IMR-90 (cell line): Measurements from ENCODE around the gene AKT3. TPM values are rescaled to one million over a fixed set of nuclear protein-coding genes. Genes with fewer than 3 reads are reported as not detected.
A peak's percentile ranks its signal among the peaks of the same experiment; 100 is the strongest.

Experiments
- ATAC-seq: fragments of 200-7000 bp; cut with Tn5 transposase; 2 replicates; pipeline ENCODE4 v1.9.1; 2020; ENCODE audit warnings: low read depth, mild to moderate bottlenecking, moderate library complexity
- BruUV-seq: library from RNA; stranded (reverse); fragments of 400-500 nt; replicated peaks from 2 replicates; lab custom pipeline; 2021; lab: Mats Ljungman, UMichigan
- CTCF ChIA-PET: fragments of 300-600 bp; formaldehyde crosslinking; extraction: SDS; loops from one replicate; lab custom pipeline; 2021; ENCODE audit warnings: antibody characterized with exemption; lab: Yijun Ruan, JAX
- POLR2A ChIA-PET: fragments of 300-600 bp; sonication (Branson Sonifier 250); formaldehyde crosslinking; loops from one replicate; lab custom pipeline; 2022; ENCODE audit warnings: antibody characterized with exemption; ENCODE audit not compliant: unreplicated experiment; lab: Charles Lee
- DNase-seq: peaks from one replicate; pipeline ENCODE4 v3.0.0; 2013
- H2AFZ ChIP-seq: replicated peaks from 2 replicates; pipeline ENCODE3; 2013; ENCODE audit warnings: low read length, mild to moderate bottlenecking; ENCODE audit not compliant: poor library complexity
- H2AK5ac ChIP-seq: 2 replicates; pipeline ENCODE4 v1.6.1; 2013; ENCODE audit warnings: low read depth, low read length, inconsistent platforms
- H2AK9ac ChIP-seq: replicated peaks from 2 replicates; pipeline ENCODE3; 2013; ENCODE audit warnings: mild to moderate bottlenecking, low read depth, low read length, moderate library complexity; ENCODE audit not compliant: poor library complexity
- H2BK120ac ChIP-seq: 2 replicates; pipeline ENCODE4 v1.6.1; 2013; ENCODE audit warnings: low read depth, low read length, inconsistent platforms
- H2BK15ac ChIP-seq: 3 replicates; pipeline ENCODE4 v1.6.1; 2013; ENCODE audit warnings: low read depth, low read length, inconsistent platforms
- H2BK20ac ChIP-seq: 2 replicates; pipeline ENCODE4 v1.6.1; 2013; ENCODE audit warnings: low read depth, mild to moderate bottlenecking, inconsistent platforms, low read length, moderate library complexity
- H2BK5ac ChIP-seq: 2 replicates; pipeline ENCODE4 v1.6.1; 2013; ENCODE audit warnings: mild to moderate bottlenecking, low read depth, low read length, inconsistent platforms; ENCODE audit not compliant: poor library complexity, severe bottlenecking
- H3K14ac ChIP-seq: replicated peaks from 2 replicates; pipeline ENCODE4 v1.6.1; 2013; ENCODE audit warnings: low read depth, low read length, inconsistent platforms
- H3K18ac ChIP-seq: 2 replicates; pipeline ENCODE4 v1.6.1; 2013; ENCODE audit warnings: low read depth, low read length, control low read depth
- H3K23ac ChIP-seq: 2 replicates; pipeline ENCODE4 v1.6.1; 2013; ENCODE audit warnings: low read depth, low read length, inconsistent platforms
- H3K27ac ChIP-seq: 2 replicates; pipeline ENCODE4 v1.5.1; 2013; ENCODE audit warnings: mild to moderate bottlenecking, control low read depth, low read length; ENCODE audit not compliant: insufficient read depth
- H3K27me3 ChIP-seq: 2 replicates; pipeline ENCODE4 v1.6.1; 2013; ENCODE audit warnings: low read length; ENCODE audit not compliant: control insufficient read depth, insufficient read depth
- H3K36me3 ChIP-seq: 2 replicates; pipeline ENCODE4 v1.6.1; 2013; ENCODE audit warnings: low read length, mixed read lengths; ENCODE audit not compliant: control insufficient read depth, insufficient read depth
- H3K4ac ChIP-seq: 2 replicates; pipeline ENCODE4 v1.6.1; 2013; ENCODE audit warnings: low read depth, low read length, inconsistent platforms
- H3K4me1 ChIP-seq: 2 replicates; pipeline ENCODE4 v1.6.1; 2013; ENCODE audit warnings: low read length, mixed read lengths; ENCODE audit not compliant: control insufficient read depth, insufficient read depth
- H3K4me2 ChIP-seq: 2 replicates; pipeline ENCODE4 v1.6.1; 2013; ENCODE audit warnings: low read depth, mild to moderate bottlenecking, control low read depth, low read length, moderate library complexity
- H3K4me3 ChIP-seq: 2 replicates; pipeline ENCODE4 v1.5.1; 2013; ENCODE audit warnings: low read depth, mild to moderate bottlenecking, control low read depth, low read length, moderate library complexity; ENCODE audit not compliant: insufficient read depth
- H3K56ac ChIP-seq: 2 replicates; pipeline ENCODE4 v1.6.1; 2013; ENCODE audit warnings: low read length, inconsistent platforms; ENCODE audit not compliant: insufficient read depth; ENCODE audit errors: extremely low read depth
- H3K79me1 ChIP-seq, 2 experiments: 2 replicates each; pipeline ENCODE4 v1.6.1; 2013; ENCODE audit warnings: low read length in 2 of 2, inconsistent platforms in 1 of 2, low read depth in 1 of 2
- H3K9ac ChIP-seq: 2 replicates; pipeline ENCODE4 v1.6.1; 2013; ENCODE audit warnings: low read depth, low read length, control low read depth
- H3K9me1 ChIP-seq: 2 replicates; pipeline ENCODE4 v1.6.1; 2013; ENCODE audit warnings: low read length, inconsistent platforms; ENCODE audit not compliant: insufficient read depth
- H3K9me3 ChIP-seq: 2 replicates; pipeline ENCODE4 v1.6.1; 2013; ENCODE audit warnings: low read length; ENCODE audit not compliant: control insufficient read depth, insufficient read depth
- H4K20me1 ChIP-seq: 2 replicates; pipeline ENCODE4 v1.6.1; 2013; ENCODE audit warnings: low read length, inconsistent platforms; ENCODE audit not compliant: insufficient read depth
- H4K5ac ChIP-seq: 2 replicates; pipeline ENCODE4 v1.6.1; 2013; ENCODE audit warnings: mild to moderate bottlenecking, low read depth, low read length, control low read depth
- H4K8ac ChIP-seq, 2 experiments: 2 replicates each; pipeline ENCODE4 v1.6.1; 2013; ENCODE audit warnings: low read depth in 2 of 2, low read length in 2 of 2, control low read depth in 1 of 2, inconsistent platforms in 1 of 2
- H4K91ac ChIP-seq: 2 replicates; pipeline ENCODE4 v1.6.1; 2013; ENCODE audit warnings: low read depth, low read length, inconsistent platforms; ENCODE audit not compliant: insufficient read depth
- FOS ChIP-seq: fragments of 150-350 bp; IDR thresholded peaks from 2 replicates; pipeline ENCODE4 v1.6.1; 2016; ENCODE audit warnings: low read depth, low read length
- MAFK ChIP-seq: IDR thresholded peaks from 2 replicates; pipeline ENCODE4 v1.6.1; 2012; ENCODE audit warnings: low read depth, low read length, improper control_type of control experiment
- RCOR1 ChIP-seq: IDR thresholded peaks from 2 replicates; pipeline ENCODE4 v1.6.1; 2012; ENCODE audit warnings: mild to moderate bottlenecking, low read length, improper control_type of control experiment; ENCODE audit not compliant: insufficient replicate concordance
- WGBS, 2 experiments: methylation state at CpG; one replicate each; pipeline versions ENCODE4 v1.1.5 to v1.1.7; 2013; ENCODE audit warnings: missing lambda C conversion rate in 2 of 2; ENCODE audit not compliant: insufficient read length in 1 of 2; ENCODE audit errors: extremely low coverage in 2 of 2; 5-methylcytosine and 5-hydroxymethylcytosine counted together
- dilution Hi-C: fragments of 300-500 bp; cut with HindIII; formaldehyde crosslinking; loops from one replicate; pipeline ENCODE4 v1.14.3; 2018; ENCODE audit warnings: low sequenced_read_pairs; ENCODE audit not compliant: unreplicated experiment
- in situ Hi-C: fragments of 300-500 bp; cut with MboI; formaldehyde crosslinking; loops from 3 replicates; pipeline ENCODE4 v1.14.3; 2019; ENCODE audit warnings: low sequenced_read_pairs, inconsistent platforms, mixed read lengths
- intact Hi-C: fragments of 100-400 bp; cut with micrococcal nuclease; formaldehyde crosslinking; loops from 2 replicates; pipeline ENCODE4 v1.10.0; 2022
- polyA plus RNA-seq, 3 experiments: library from polyadenylated mRNA; depleted of rRNA; stranded (reverse); fragments of >200 nt; gene quantifications; 2 replicates each; pipeline ENCODE4 v1.2.3, GENCODE V29; 2012; ENCODE audit warnings: low replicate concordance in 1 of 3
- total RNA-seq: library from RNA; depleted of rRNA; stranded (reverse); fragments of >200 nt; gene quantifications from 2 replicates; pipeline ENCODE4 v1.2.3, GENCODE V29; 2012

Gene AKT3
- total and polyA plus RNA-seq, 2 of the 4 experiments (the other 2 are of a cell fraction), result 15.2 to 19.4 TPM

DNA sequence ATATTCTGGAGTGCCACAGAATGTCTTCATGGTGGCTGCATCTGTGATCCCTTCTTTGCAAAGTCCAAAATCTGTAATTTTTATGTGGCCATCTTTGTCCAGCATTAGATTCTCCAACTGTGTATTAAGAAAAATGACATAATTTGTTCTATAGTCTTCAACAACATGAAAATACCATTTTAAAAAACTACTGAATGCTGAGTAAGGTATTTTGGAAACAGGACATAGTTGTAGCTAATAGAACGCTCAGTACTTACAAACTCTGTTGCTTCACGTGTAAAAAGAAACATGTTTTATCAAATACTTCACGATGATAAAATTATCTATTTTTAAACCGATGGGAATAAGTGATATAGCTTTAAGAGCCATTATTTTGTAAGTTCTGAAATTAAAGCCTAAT lies 286.3 kb downstream of the AKT3 start:
- H3K14ac ChIP-seq, result no peak overlapping the region
- H3K27me3 ChIP-seq, result no peaks in the 10 kb centered on the region
- H3K9ac ChIP-seq, result no peak overlapping the region
- no CpG with 5 or more reads among the region's 4 CpGs for WGBS, 2 experiments
- H3K4me1 ChIP-seq, result peaks cover 5% of the 10 kb centered on the region
- H3K23ac ChIP-seq, result no peak overlapping the region
- 0 out of 2 replicates have a peak, but pooled peaks cover 3% of the 10 kb centered on the region for H4K20me1 ChIP-seq
- H3K4me2 ChIP-seq, result no peak overlapping the region
- H2BK20ac ChIP-seq, result no peak overlapping the region
- TF ChIP-seq FOS, result no peak
- TF ChIP-seq MAFK, result peak; percentile 93
- TF ChIP-seq RCOR1, result no peak
- H2AFZ ChIP-seq, result no peak overlapping the region
- no peak overlapping the region for H3K4me3 ChIP-seq
- H2AK9ac ChIP-seq, result no peak overlapping the region
- H2BK5ac ChIP-seq, result no peak overlapping the region
- no peak overlapping the region for H4K91ac ChIP-seq
- no peak overlapping the region for H2AK5ac ChIP-seq
- ChIA-PET CTCF (no interaction called here), POLR2A (no interaction called here)
- no peak overlapping the region for H4K8ac ChIP-seq
- peaks cover 3% of the 10 kb centered on the region for H3K9me1 ChIP-seq
- no peak overlapping the region for H2BK15ac ChIP-seq
- BruUV-seq, result no TSS peak
- H3K27ac ChIP-seq, result no peak overlapping the region
- no peak overlapping the region for H3K18ac ChIP-seq
- H3K4ac ChIP-seq, result no peak overlapping the region
- H3K79me1 ChIP-seq, result peaks cover 0 to 10% of the 10 kb centered on the region in 2 experiments; a peak in 3 of 4 replicates
- H3K9me3 ChIP-seq, result peaks cover 8% of the 10 kb centered on the region
- intact Hi-C loops (no loop called here), dilution Hi-C loops (no loop called here), in situ Hi-C loops (no loop called here)
- DNase-seq (no peak), ATAC-seq (no peak)
- H2BK120ac ChIP-seq, result no peak overlapping the region
- no peak overlapping the region; the same call in 1 of the 2 replicates for H4K5ac ChIP-seq
- H3K36me3 ChIP-seq, result peaks cover 7% of the 10 kb centered on the region
- no peak overlapping the region for H3K56ac ChIP-seq
